Stimulated activated naive CD4-positive, alpha-beta T cell (primary cell): Measurements from ENCODE around the gene ABCC6.

Source experiments
- DNase-seq, 6 experiments: peaks; one replicate each; lab custom pipeline; 2025; lab: John Stamatoyannopoulos, UW

The ABCC6 gene

GRCh38 chr16:16141784-16142396 is 81.4 kb downstream of the ABCC6 start:
- no peak for DNase-seq

DNA sequence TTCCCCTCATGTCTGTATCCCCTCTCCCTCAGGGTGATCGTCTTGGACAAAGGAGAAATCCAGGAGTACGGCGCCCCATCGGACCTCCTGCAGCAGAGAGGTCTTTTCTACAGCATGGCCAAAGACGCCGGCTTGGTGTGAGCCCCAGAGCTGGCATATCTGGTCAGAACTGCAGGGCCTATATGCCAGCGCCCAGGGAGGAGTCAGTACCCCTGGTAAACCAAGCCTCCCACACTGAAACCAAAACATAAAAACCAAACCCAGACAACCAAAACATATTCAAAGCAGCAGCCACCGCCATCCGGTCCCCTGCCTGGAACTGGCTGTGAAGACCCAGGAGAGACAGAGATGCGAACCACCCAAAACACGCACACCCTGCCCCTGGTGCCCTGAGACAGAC is 82.2 kb downstream of the ABCC6 start:
- DNase-seq = no peak

DNA sequence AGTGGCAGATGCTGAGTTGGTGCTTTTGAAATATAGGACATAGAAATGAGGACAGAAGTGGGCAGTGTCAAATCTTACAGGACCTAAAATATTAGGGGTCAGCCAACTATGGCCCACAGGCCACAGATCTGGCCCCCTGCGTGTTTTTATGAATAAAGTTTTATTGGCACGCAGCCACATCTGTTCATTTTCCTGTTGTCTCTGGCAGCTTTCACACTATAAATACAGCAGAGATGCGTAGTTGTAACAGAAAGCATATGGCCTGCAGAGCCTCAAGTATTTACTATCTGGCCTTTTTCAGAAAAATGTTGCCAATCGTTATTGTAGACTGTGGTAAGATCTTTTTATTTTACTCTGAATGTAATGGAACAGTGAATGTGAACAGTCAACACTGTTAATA is 82.8 kb downstream of the ABCC6 start:
- no peak for DNase-seq

DNA sequence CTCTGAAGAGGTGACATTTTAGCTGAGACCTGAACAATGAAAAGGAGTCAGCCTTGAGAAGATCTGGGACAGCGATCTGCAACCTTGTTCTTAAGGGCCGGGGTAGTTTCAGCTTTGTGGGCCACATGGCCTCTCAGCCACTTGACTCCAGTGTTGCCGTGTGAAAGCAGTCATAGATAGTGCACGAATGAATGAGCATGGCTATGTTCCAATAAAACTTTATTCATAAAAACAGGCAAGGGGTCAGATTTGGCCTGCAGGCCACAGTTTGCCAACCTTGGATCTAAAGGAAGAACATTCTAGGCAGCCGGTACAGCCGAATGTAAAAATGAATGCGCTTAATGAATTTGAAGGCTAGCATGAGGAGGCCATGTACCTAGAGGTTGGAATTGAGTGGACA is 83.5 kb downstream of the ABCC6 start:
- DNase-seq = no peak

GRCh38 chr16:16139061-16139460 is 84.2 kb downstream of the ABCC6 start:
- no peak for DNase-seq

GRCh38 chr16:16138034-16138635 is 85.2 kb downstream of the ABCC6 start:
- no peak for DNase-seq

DNA sequence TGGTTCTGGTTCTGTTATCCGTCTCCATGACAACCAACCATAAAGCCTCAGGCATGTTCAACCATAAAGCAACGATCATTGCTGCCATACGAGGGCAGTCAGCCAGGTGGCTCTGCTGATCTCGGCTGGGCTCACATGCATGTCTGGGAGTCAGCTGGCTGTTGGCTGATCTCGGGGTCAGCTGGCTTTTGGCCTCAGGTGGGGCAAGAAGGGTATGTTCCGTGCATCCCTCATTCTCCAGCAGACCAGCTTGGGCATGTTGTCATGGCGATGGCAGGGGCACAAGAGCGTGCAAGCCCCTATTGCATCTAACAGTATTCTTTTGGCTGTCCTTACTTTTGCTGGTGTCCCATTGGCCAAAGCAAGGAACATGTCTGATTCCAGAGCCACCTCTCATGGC is 86.2 kb downstream of the ABCC6 start:
- DNase-seq = no peak

DNA sequence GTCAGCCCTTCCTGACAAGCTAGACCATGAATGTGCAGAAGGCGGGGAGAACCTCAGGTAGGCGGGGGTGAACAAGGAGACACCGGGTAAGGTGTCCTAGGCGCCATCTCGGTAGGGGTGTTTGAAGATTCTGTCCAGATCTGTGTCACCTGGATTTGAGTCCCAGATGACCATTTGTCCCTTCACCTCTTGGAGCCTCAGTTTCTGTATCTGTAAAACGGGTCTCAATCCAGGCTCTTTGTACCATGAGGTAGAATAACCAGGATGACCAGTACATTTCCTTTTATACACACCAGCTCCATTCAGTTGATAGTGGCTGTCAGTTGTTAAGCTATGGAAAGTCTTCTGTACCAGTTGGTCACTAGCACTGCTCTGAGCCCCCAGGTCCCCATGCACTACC is 86.7 kb downstream of the ABCC6 start:
- DNase-seq = no peak

GRCh38 chr16:16133943-16134604 is 89.2 kb downstream of the ABCC6 start:
- no peak for DNase-seq

DNA sequence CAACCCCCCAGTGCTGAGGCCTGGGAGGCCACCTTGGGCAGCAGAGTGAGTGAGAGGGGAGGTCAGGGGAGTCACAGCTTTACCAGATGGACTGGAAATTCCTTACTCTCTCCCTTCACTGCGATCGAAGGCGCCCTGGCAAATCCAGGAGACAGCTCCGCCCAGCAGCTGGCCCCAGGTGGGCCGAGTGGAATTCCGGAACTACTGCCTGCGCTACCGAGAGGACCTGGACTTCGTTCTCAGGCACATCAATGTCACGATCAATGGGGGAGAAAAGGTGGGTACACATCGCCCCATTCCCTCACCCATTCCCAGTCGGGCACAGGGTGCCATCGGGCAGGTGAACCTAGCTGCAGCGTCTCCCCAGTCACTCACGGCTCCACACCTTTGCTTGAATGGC is 91.6 kb downstream of the ABCC6 start:
- DNase-seq = no peak

DNA sequence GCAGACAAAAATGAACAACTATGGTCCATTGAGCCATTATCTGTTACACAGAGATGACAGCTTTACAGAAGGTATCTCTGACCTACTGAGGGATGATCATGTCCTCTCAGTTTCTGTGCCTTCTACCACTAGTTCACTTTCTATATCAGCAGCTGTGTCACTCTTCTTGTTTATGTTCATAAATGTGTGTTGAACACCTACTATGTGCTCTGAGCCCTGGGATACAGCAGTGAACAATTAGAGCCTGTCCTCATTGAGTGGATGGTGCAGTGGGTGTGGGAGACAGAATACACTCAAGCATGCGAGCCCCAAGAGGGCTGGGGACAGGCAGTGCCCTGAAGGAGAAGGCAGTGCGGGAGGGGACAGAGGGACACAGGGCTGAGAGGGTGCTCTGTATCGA is 92.1 kb downstream of the ABCC6 start:
- no peak for DNase-seq

DNA sequence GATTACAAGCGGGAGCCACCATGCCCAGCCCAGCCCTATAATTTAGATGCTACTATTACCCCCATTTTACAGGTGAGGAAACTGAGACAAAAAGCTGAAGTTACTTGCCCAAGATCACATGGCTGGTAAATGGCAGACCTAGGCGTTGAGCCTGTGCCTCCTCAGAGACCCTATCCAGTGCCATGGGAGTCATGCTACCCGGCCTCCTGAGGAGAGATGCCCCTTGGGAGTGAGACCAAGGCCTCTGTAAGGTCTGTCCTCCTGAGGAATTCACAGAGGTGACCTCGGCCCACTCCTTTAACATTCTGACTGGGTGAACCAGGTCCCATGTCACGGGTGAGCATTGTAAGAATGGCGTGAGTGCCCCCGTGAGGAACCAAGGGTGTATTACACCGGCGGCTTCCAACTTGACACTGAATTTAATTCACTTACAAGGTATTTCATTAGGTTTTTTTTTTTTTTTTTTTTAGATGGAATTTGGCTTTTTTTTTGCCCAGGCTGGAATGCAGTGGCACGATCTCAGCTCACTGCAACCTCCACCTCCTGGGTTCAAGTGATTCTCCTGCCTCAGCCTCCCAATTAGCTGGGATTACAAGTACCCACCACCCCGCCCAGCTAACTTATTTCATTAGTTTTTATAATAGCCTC is 95.7 kb downstream of the ABCC6 start:
- DNase-seq = peak; percentile 40 to 78 (median 50)

DNA sequence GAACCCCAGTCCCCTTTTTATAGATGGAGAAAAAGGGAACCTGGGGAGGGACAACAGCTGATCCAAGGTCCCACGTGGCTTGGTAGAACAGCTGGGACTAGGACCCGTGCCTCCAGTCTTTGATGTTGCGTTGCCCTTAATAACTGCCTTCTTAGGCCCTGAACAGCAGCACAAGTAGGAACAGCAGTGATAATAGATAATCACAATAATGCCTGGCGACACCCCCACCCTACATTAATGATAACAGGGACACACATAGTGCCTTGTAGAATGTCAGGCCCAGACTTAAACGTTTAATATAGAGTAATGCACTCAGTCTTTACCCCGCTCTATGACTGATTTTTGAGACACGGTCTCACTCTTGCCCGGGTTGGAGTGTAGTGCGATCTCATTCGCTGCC is 96.4 kb downstream of the ABCC6 start:
- no peak for DNase-seq

DNA sequence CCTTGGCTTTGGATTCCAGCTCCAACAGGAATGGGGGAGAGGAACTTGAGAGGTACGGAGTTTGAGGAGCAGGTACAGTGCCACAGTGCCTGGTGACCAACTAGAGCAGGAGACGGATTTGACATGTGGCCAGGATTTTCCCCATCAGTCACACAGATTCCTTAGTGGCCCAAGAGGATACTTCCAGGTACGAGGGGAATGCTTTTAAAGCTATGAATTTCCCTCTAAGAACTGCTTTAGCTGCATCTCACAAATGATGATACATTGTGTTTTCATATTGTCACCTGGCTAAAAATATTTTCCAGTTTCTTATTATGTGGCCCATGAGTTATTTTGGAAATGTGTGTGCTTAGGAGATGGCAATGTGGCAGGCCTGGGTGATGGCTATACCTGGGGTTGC is 98.3 kb downstream of the ABCC6 start:
- no peak for DNase-seq

DNA sequence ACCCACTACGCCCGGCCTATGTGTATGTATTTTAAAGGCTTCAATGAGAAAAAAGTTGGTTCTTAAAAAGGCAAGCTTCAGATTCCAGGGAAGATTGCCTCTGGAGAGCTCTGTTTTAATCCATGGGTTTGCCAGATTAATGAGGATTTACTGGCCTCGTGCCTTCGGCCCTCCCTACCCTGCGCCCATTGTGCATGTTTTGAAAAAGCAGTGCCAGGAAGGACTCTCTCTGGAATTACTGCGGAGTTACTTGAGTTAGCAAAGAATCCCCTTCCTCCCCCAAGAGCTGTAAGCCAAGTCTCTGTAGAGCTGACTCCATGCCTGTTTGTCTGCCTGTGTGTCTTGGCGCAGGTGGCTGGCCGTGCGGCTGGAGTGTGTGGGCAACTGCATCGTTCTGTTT is 98.9 kb downstream of the ABCC6 start:
- DNase-seq = no peak

DNA sequence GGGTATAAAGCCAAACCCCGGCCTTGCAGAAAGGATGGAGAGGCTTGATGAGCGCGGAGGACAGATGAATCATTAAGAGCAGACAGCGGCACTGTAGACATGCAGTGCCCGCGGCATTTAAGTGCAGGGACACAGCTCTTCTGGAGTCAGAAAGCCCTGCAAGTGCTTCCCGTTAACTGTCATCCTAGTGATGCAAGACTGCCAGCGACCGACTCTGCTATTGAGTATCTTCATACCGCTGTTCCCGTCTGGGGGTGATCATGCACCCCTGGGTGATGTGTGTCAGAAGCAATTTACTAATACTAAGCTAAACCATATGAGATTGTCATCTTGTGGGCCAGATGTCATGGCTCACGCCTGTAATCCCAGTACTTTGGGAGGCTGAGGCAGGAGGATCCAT is 101.0 kb downstream of the ABCC6 start:
- DNase-seq = no peak

GRCh38 chr16:16121185-16121727 is 102.0 kb downstream of the ABCC6 start:
- DNase-seq = no peak

- DNase-seq = no peak
These were observed 102.7 kb downstream of the ABCC6 start for GRCh38 chr16:16120382-16121184.

- DNase-seq = no peak
These were observed 103.3 kb downstream of the ABCC6 start for GRCh38 chr16:16120044-16120381.

GRCh38 chr16:16118337-16118736 is 105.0 kb downstream of the ABCC6 start:
- no peak for DNase-seq

DNA sequence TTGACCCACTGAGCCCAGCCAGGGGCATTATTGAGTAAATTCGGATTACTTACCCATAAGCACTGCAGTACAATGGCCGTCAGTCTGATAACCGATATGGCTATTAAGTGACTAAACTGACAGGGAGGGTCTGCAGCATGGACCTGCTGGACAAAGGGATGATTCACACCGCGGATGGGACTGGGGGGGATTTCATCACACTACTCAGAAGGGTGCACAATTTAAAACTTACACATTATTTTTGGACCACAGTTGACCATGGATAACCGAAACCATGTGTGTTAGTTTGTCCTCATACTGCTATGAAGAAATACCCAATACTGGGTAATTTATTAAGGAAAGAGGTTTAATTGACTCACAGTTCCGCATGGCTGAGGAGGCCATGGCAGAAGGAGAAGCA is 106.5 kb downstream of the ABCC6 start:
- DNase-seq = no peak

- no peak for DNase-seq
These were observed 110.2 kb downstream of the ABCC6 start for GRCh38 chr16:16113076-16113475.
